ENCODE results near the gene FHIT. TPM values are rescaled to one million over a fixed set of nuclear protein-coding genes. Genes with fewer than 3 reads are reported as not detected.

The FHIT gene
- total RNA-seq, 4 donors from 2014 or later = 1.6 to 12.9 (median 7.8) TPM

- Histone ChIP-seq H3K36me3 (no peaks in the 10 kb centered on the region), H3K9me3 (no peaks in the 10 kb centered on the region), H3K27me3 (no peaks in the 10 kb centered on the region), H3K4me3 (no peak overlapping the region), H3K27ac (no peak overlapping the region), H3K4me1 (no peaks in the 10 kb centered on the region)
- no peak for DNase-seq (ENCODE audit: low spot score in 2 of 2)
- WGBS, 2 donors = 98 to 100% methylated on average over 2 of the region's 2 CpGs
- no peak for TF ChIP-seq POLR2A (IDR thresholded peaks at IDR 0.05)
- TF ChIP-seq EP300 (IDR thresholded peaks at IDR 0.05) = no peak
- no peak for TF ChIP-seq CTCF (IDR thresholded peaks at IDR 0.05)
Measured at GRCh38 chr3:60158035-60158434, 1093.2 kb downstream of the FHIT start.

- no peaks in the 10 kb centered on the region for H3K9me3 ChIP-seq
- 78 to 79% methylated on average over 4 of the region's 4 CpGs for WGBS, 2 donors
- TF ChIP-seq EP300 (IDR thresholded peaks at IDR 0.05) (no peak), CTCF (IDR thresholded peaks at IDR 0.05) (no peak), POLR2A (IDR thresholded peaks at IDR 0.05) (no peak)
- DNase-seq (ENCODE audit: low spot score in 2 of 2) = no peak
- no peak overlapping the region for H3K4me3 ChIP-seq
- H3K27me3 ChIP-seq = no peaks in the 10 kb centered on the region
- H3K4me1 ChIP-seq = no peaks in the 10 kb centered on the region
- no peak overlapping the region for H3K27ac ChIP-seq
- no peaks in the 10 kb centered on the region for H3K36me3 ChIP-seq
Measured at GRCh38 chr3:60154011-60154410, 1097.2 kb downstream of the FHIT start.

GRCh38 chr3:60153221-60153999, 1097.8 kb downstream of the FHIT start:
- Histone ChIP-seq H3K36me3 (no peaks in the 10 kb centered on the region), H3K4me3 (no peak overlapping the region), H3K4me1 (no peaks in the 10 kb centered on the region), H3K27me3 (no peaks in the 10 kb centered on the region), H3K27ac (no peak overlapping the region), H3K9me3 (no peaks in the 10 kb centered on the region)
- TF ChIP-seq EP300 (IDR thresholded peaks at IDR 0.05) (no peak), POLR2A (IDR thresholded peaks at IDR 0.05) (no peak), CTCF (IDR thresholded peaks at IDR 0.05) (no peak)
- WGBS, 2 donors = 78 to 89% methylated on average over 4 of the region's 4 CpGs
- DNase-seq (ENCODE audit: low spot score in 2 of 2) = no peak

- no peaks in the 10 kb centered on the region for H3K36me3 ChIP-seq
- H3K4me1 ChIP-seq = no peaks in the 10 kb centered on the region
- no peak for DNase-seq (ENCODE audit: low spot score in 2 of 2)
- 84 to 88% methylated on average over 3 of the region's 3 CpGs for WGBS, 2 donors
- no peak overlapping the region for H3K27ac ChIP-seq
- no peak overlapping the region for H3K4me3 ChIP-seq
- H3K9me3 ChIP-seq = no peaks in the 10 kb centered on the region
- TF ChIP-seq EP300 (IDR thresholded peaks at IDR 0.05) (no peak), POLR2A (IDR thresholded peaks at IDR 0.05) (no peak), CTCF (IDR thresholded peaks at IDR 0.05) (no peak)
- H3K27me3 ChIP-seq = no peaks in the 10 kb centered on the region
Measured at GRCh38 chr3:60149501-60149900, 1101.8 kb downstream of the FHIT start.

GRCh38 chr3:60147249-60147950, 1103.9 kb downstream of the FHIT start:
- no peak overlapping the region for H3K4me3 ChIP-seq
- no peaks in the 10 kb centered on the region for H3K9me3 ChIP-seq
- no peak overlapping the region for H3K27ac ChIP-seq
- WGBS, 2 donors = 78 to 83% methylated on average over 15 of the region's 15 CpGs
- no peak for DNase-seq (ENCODE audit: low spot score in 2 of 2)
- no peaks in the 10 kb centered on the region for H3K4me1 ChIP-seq
- no peaks in the 10 kb centered on the region for H3K27me3 ChIP-seq
- H3K36me3 ChIP-seq = no peaks in the 10 kb centered on the region
- no peak for TF ChIP-seq CTCF (IDR thresholded peaks at IDR 0.05)
- no peak for TF ChIP-seq EP300 (IDR thresholded peaks at IDR 0.05)
- TF ChIP-seq POLR2A (IDR thresholded peaks at IDR 0.05) = no peak
